GM18873 (cell line): ENCODE measurements around the gene MIGA1.
"Not testable (repeated sequence)": the region's sequence is repeated elsewhere in the genome, so short reads cannot be mapped to it uniquely, and the experiment has no call there.

Experiments used
- ATAC-seq: cut with Tn5 transposase; IDR thresholded peaks from one replicate; pipeline ENCODE4 v1.9.1; 2021; ENCODE audit warnings: mild to moderate bottlenecking, moderate library complexity, moderate number of reproducible peaks; ENCODE audit not compliant: unreplicated experiment, low FRiP score

The MIGA1 gene

GRCh38 chr1:77900687-77901293 is 121.3 kb downstream of the MIGA1 start:
- no peak for ATAC-seq

- ATAC-seq, result no peak
Measured at GRCh38 chr1:77905603-77906002, 126.2 kb downstream of the MIGA1 start.

- no peak for ATAC-seq
Measured at GRCh38 chr1:77906019-77906545, 126.6 kb downstream of the MIGA1 start.

GRCh38 chr1:77906624-77907023 is 127.2 kb downstream of the MIGA1 start:
- no peak for ATAC-seq

GRCh38 chr1:77910116-77910515 is 130.7 kb downstream of the MIGA1 start:
- ATAC-seq, result no peak

GRCh38 chr1:77918918-77919317 is 139.5 kb downstream of the MIGA1 start:
- ATAC-seq, result not testable (repeated sequence)

- ATAC-seq, result no peak
Measured at GRCh38 chr1:77925518-77925917, 146.1 kb downstream of the MIGA1 start.

- no peak for ATAC-seq
Measured at GRCh38 chr1:77925956-77926355, 146.5 kb downstream of the MIGA1 start.

- ATAC-seq, result no peak
Measured at GRCh38 chr1:77926561-77927357, 147.3 kb downstream of the MIGA1 start.

- no peak for ATAC-seq
Measured at GRCh38 chr1:77927414-77927813, 148.0 kb downstream of the MIGA1 start.
